ENCODE measurements around the gene FAM222B. TPM values are rescaled to one million over a fixed set of nuclear protein-coding genes. Genes with fewer than 3 reads are reported as not detected.

The FAM222B gene
- total RNA-seq, 1 donor from 2014 or later: 15.6 TPM

GRCh38 chr17:28758411-28759121 lies 84.0 kb downstream of the FAM222B start:
- CTCF ChIA-PET: interaction anchor here (3.2 kb wide), 1 partner anchor 32 kb away, joined by 23 read pairs; the partner anchor contains the start of gene TLCD1
- no peak for TF ChIP-seq CTCF (IDR thresholded peaks at IDR 0.05)
- H3K4me3 Mint-ChIP-seq: no peak overlapping the region
- no peaks in the 10 kb centered on the region for H3K27me3 Mint-ChIP-seq
- POLR2A ChIA-PET: interaction anchor here (0.6 to 23.0 kb wide), 2 partner anchors 16 to 31 kb away, joined by 5 to 2384 read pairs; partner anchors contain the start of genes NEK8, RPL23A and TLCD1
- no peak for ATAC-seq (ENCODE audit: low read depth)
- H3K36me3 Mint-ChIP-seq (ENCODE audit: low read depth): peaks cover 76% of the 10 kb centered on the region
- H3K4me1 Mint-ChIP-seq: peaks cover 6% of the 10 kb centered on the region
- DNase-seq: no peak
- no peak overlapping the region for H3K27ac Mint-ChIP-seq
- no peaks in the 10 kb centered on the region for H3K9me3 Mint-ChIP-seq
- intact Hi-C loops (cut with micrococcal nuclease): no loop called here

- no peaks in the 10 kb centered on the region for H3K9me3 Mint-ChIP-seq
- H3K27me3 Mint-ChIP-seq: no peaks in the 10 kb centered on the region
- H3K27ac Mint-ChIP-seq: peak overlapping the region; percentile 18
- POLR2A ChIA-PET: interaction anchor here (0.7 to 23.0 kb wide), 6 partner anchors 10 to 146 kb away, joined by 3 to 2384 read pairs (median 4); partner anchors contain the start of genes DHRS13, FAM222B, NEK8 and RPL23A
- CTCF ChIA-PET: interaction anchor here (0.9 to 3.2 kb wide), 2 partner anchors 13 to 30 kb away, joined by 3 to 23 read pairs; partner anchors contain the start of genes TLCD1 and TRAF4
- no peak for DNase-seq
- no peak overlapping the region for H3K4me3 Mint-ChIP-seq
- TF ChIP-seq CTCF (IDR thresholded peaks at IDR 0.05): no peak
- peaks cover 78% of the 10 kb centered on the region for H3K36me3 Mint-ChIP-seq (ENCODE audit: low read depth)
- intact Hi-C loops (cut with micrococcal nuclease): no loop called here
- H3K4me1 Mint-ChIP-seq: peaks cover 6% of the 10 kb centered on the region
- ATAC-seq (ENCODE audit: low read depth): no peak
These were observed 86.4 kb downstream of the FAM222B start for GRCh38 chr17:28756049-28756804.

DNA sequence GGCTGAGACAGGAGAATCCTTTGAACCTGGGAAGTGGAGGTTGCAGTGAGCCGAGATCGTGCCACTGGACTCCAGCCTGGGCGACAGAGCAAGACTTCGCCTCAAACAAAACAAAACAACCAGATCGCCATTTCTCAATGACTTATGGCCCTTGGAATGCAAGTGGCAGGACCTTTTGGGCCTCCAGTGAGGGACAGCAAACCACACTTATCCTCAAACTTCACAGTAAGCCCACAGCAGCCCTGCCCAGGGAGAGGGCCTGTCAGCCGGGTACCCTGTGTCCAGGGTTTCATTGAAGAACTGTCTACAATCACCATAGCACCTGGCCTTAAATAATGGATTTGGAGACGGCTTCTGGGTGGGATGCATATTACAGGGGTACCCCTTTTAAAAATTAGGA lies 87.1 kb downstream of the FAM222B start:
- H3K27me3 Mint-ChIP-seq: no peaks in the 10 kb centered on the region
- DNase-seq: no peak
- POLR2A ChIA-PET: interaction anchor here (0.6 to 23.0 kb wide), 4 partner anchors 9 to 174 kb away, joined by 4 to 2384 read pairs (median 4); partner anchors contain the start of genes DHRS13, NEK8, RPL23A and TLCD1
- no peak for TF ChIP-seq CTCF (IDR thresholded peaks at IDR 0.05)
- no peak for ATAC-seq (ENCODE audit: low read depth)
- H3K4me3 Mint-ChIP-seq: no peak overlapping the region
- peaks cover 8% of the 10 kb centered on the region for H3K4me1 Mint-ChIP-seq
- H3K9me3 Mint-ChIP-seq: no peaks in the 10 kb centered on the region
- peak overlapping the region; percentile 18 for H3K27ac Mint-ChIP-seq
- CTCF ChIA-PET: interaction anchor here (1.4 to 17.6 kb wide), 3 partner anchors 8 to 29 kb away, joined by 7 to 545 read pairs (median 23); partner anchors contain the start of genes NEK8 and TLCD1
- H3K36me3 Mint-ChIP-seq (ENCODE audit: low read depth): peaks cover 79% of the 10 kb centered on the region
- intact Hi-C loops (cut with micrococcal nuclease): no loop called here

DNA sequence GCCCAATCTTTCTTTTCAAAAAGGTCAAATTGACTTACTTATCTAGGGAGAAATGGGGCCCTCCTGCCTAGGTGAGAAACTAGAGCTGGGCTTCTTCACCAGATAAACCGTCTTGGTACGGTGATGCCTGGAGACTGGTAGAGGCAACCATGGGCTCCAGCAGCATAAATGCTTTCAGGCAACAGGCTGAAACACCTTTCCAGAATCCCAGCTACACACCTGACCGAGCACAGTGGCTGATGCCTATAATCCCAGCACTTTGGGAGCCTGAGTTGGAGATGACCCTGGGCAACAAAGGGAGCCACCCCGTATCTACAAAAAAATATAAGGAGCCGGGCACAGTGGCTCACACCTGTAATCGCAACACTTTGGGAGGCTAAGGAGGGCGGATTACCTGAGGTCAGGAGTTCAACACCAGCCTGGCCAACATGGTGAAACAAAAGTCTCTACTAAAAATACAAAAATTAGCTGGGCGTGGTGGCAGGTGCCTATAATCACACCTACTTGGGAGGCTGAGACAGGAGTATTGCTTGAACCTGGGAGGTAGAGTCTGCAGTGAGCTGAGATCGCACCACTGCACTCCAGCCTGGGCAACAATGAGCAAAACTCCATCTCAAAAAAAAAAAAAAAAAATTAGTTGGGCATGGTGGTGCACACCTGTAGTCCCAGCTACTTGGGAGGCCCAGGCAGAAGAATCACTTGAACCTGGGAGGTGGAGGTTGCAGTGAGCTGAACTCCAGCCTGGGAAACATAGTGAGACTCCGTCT lies 90.8 kb downstream of the FAM222B start:
- ATAC-seq (ENCODE audit: low read depth) (no peak), DNase-seq (no peak)
- ChIA-PET POLR2A (interaction anchor here (0.7 to 23.0 kb wide), 19 partner anchors 8 to 198 kb away, joined by 3 to 2384 read pairs (median 6); partner anchors contain the start of genes DHRS13, FLOT2, NEK8 and PROCA1), CTCF (interaction anchor here (0.7 to 17.6 kb wide), 5 partner anchors 12 to 152 kb away, joined by 3 to 545 read pairs (median 18); partner anchors contain the start of genes NEK8, RPL23A and TLCD1)
- intact Hi-C loops (cut with micrococcal nuclease): loop anchor here (5.0 kb wide), 1 partner anchor 34 kb away; the partner anchor contains the start of genes RAB34 and RPL23A
- TF ChIP-seq CTCF (IDR thresholded peaks at IDR 0.05): no peak
- peaks cover 78% of the 10 kb centered on the region for H3K36me3 Mint-ChIP-seq (ENCODE audit: low read depth)
- peaks cover 43% of the 10 kb centered on the region for H3K4me1 Mint-ChIP-seq
- H3K4me3 Mint-ChIP-seq: no peak overlapping the region
- no peaks in the 10 kb centered on the region for H3K9me3 Mint-ChIP-seq
- H3K27me3 Mint-ChIP-seq: no peaks in the 10 kb centered on the region
- peak overlapping the region; percentile 56 for H3K27ac Mint-ChIP-seq
